MM.1S (cell line): ENCODE measurements around the gene FLYWCH1.

Experiments
- EZH2phosphoT487 ChIP-seq: fragments of 300-600 bp; sonication (generic); IDR thresholded peaks from 2 replicates; pipeline ENCODE4 v1.6.1; 2018; ENCODE audit warnings: antibody characterized with exemption, low read length
- TF ChIP-seq, protein P1 (sequence below): fragments of 300-600 bp; sonication (generic); IDR thresholded peaks from 2 replicates; pipeline ENCODE4 v1.5.1; 2016; ENCODE audit warnings: antibody characterized with exemption, low read length, mixed read lengths

GRCh38 chr16:2974319-2975056, 62.8 kb downstream of the FLYWCH1 start:
- TF ChIP-seq, protein P1, sequence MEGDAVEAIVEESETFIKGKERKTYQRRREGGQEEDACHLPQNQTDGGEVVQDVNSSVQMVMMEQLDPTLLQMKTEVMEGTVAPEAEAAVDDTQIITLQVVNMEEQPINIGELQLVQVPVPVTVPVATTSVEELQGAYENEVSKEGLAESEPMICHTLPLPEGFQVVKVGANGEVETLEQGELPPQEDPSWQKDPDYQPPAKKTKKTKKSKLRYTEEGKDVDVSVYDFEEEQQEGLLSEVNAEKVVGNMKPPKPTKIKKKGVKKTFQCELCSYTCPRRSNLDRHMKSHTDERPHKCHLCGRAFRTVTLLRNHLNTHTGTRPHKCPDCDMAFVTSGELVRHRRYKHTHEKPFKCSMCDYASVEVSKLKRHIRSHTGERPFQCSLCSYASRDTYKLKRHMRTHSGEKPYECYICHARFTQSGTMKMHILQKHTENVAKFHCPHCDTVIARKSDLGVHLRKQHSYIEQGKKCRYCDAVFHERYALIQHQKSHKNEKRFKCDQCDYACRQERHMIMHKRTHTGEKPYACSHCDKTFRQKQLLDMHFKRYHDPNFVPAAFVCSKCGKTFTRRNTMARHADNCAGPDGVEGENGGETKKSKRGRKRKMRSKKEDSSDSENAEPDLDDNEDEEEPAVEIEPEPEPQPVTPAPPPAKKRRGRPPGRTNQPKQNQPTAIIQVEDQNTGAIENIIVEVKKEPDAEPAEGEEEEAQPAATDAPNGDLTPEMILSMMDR = no peak
- no peak for TF ChIP-seq EZH2phosphoT487
